ENCODE measurements around the gene GFRA3. TPM values are rescaled to one million over a fixed set of nuclear protein-coding genes. Genes with fewer than 3 reads are reported as not detected.
A peak's percentile ranks its signal among the peaks of the same experiment; 100 is the strongest.
"Not testable (repeated sequence)": the region's sequence is repeated elsewhere in the genome, so short reads cannot be mapped to it uniquely, and the experiment has no call there.

The GFRA3 gene
- polyA plus RNA-seq (2013): 0.05 and 0.14 TPM in 2 replicates

GRCh38 chr5:138274189-138274853 is at the start of gene GFRA3:
Gene GFRA3 (minus strand): TSS chr5:138274621. CDS start chr5:138274424, 197 bp downstream.
- no CpG with 5 or more reads among the region's 62 CpGs for WGBS (ENCODE audit: extremely low coverage, insufficient coverage, insufficient read length)
- no peaks in the 10 kb centered on the region for H3K79me1 ChIP-seq (ENCODE audit: low read length)
- no peak within 1 kb of the TSS for H3K14ac ChIP-seq (ENCODE audit: low read length)
- H2BK5ac ChIP-seq (ENCODE audit: low read depth, low read length, poor library complexity): no peak within 1 kb of the TSS
- H3K79me2 ChIP-seq (ENCODE audit: control insufficient read depth, insufficient read depth, low read length, poor library complexity): no peaks in the 10 kb centered on the region
- peaks cover 14% of the 10 kb centered on the region for H3K27me3 ChIP-seq (ENCODE audit: insufficient read depth, low read length)
- H3K18ac ChIP-seq (ENCODE audit: low read length): no peak within 1 kb of the TSS
- H3K36me3 ChIP-seq (ENCODE audit: control insufficient read depth in 1 of 2, insufficient read depth in 2 of 2, low read length in 2 of 2): no peaks in the 10 kb centered on the region
- H3K4ac ChIP-seq (ENCODE audit: low read depth, low read length): no peak within 1 kb of the TSS
- no peak within 1 kb of the TSS for H4K12ac ChIP-seq (ENCODE audit: low read depth, low read length)
- H3K9me3 ChIP-seq (ENCODE audit: insufficient read depth, low read depth, low read length): no peaks in the 10 kb centered on the region
- H3K4me2 ChIP-seq (ENCODE audit: low read length): peak within 1 kb of the TSS; percentile 73
- no peak within 1 kb of the TSS for H2BK120ac ChIP-seq (ENCODE audit: insufficient read depth, low read length, poor library complexity)
- H2AK5ac ChIP-seq (ENCODE audit: low read length): no peak within 1 kb of the TSS
- H3K27ac ChIP-seq (ENCODE audit: low read depth, low read length): no peak within 1 kb of the TSS
- no peak within 1 kb of the TSS for H4K8ac ChIP-seq (ENCODE audit: low read depth, low read length)
- DNase-seq: no peak
- H3K4me1 ChIP-seq (ENCODE audit: control insufficient read depth in 1 of 2, insufficient read depth in 2 of 2, low read length in 2 of 2): peaks cover 0 to 2% of the 10 kb centered on the region in 2 experiments
- no peak within 1 kb of the TSS for H3K23ac ChIP-seq (ENCODE audit: low read length)
- peak within 1 kb of the TSS; percentile 10 for H3K4me3 ChIP-seq (ENCODE audit: low read depth, low read length)
- no peak within 1 kb of the TSS for H4K91ac ChIP-seq (ENCODE audit: low read depth, low read length)
- no peak within 1 kb of the TSS for H3K9ac ChIP-seq (ENCODE audit: low read length)
- H2BK12ac ChIP-seq (ENCODE audit: low read length): no peak within 1 kb of the TSS
- no peak within 1 kb of the TSS for H2AFZ ChIP-seq (ENCODE audit: insufficient read depth, low read length, poor library complexity)

GRCh38 chr5:138318211-138318610 is 43.8 kb upstream of the GFRA3 start:
- H4K91ac ChIP-seq (ENCODE audit: low read depth, low read length); H2AK5ac ChIP-seq (ENCODE audit: low read length); H2BK120ac ChIP-seq (ENCODE audit: insufficient read depth, low read length, poor library complexity); H2BK12ac ChIP-seq (ENCODE audit: low read length); H2AFZ ChIP-seq (ENCODE audit: insufficient read depth, low read length, poor library complexity); H4K12ac ChIP-seq (ENCODE audit: low read depth, low read length); H3K4ac ChIP-seq (ENCODE audit: low read depth, low read length); H3K9me3 ChIP-seq (ENCODE audit: insufficient read depth, low read depth, low read length); H3K9ac ChIP-seq (ENCODE audit: low read length); H3K27ac ChIP-seq (ENCODE audit: low read depth, low read length); H3K79me2 ChIP-seq (ENCODE audit: control insufficient read depth, insufficient read depth, low read length, poor library complexity); H3K4me3 ChIP-seq (ENCODE audit: low read depth, low read length); H2BK5ac ChIP-seq (ENCODE audit: low read depth, low read length, poor library complexity); DNase-seq; H3K4me2 ChIP-seq (ENCODE audit: low read length); H4K8ac ChIP-seq (ENCODE audit: low read depth, low read length); H3K27me3 ChIP-seq (ENCODE audit: insufficient read depth, low read length); H3K4me1 ChIP-seq (ENCODE audit: control insufficient read depth in 1 of 2, insufficient read depth in 2 of 2, low read length in 2 of 2); H3K14ac ChIP-seq (ENCODE audit: low read length); H3K23ac ChIP-seq (ENCODE audit: low read length); H3K18ac ChIP-seq (ENCODE audit: low read length); H3K79me1 ChIP-seq (ENCODE audit: low read length): not testable (repeated sequence)
- WGBS (ENCODE audit: extremely low coverage, insufficient coverage, insufficient read length): no CpG with 5 or more reads among the region's 4 CpGs
- peaks cover 7 to 12% of the 10 kb centered on the region in 2 experiments for H3K36me3 ChIP-seq (ENCODE audit: control insufficient read depth in 1 of 2, insufficient read depth in 2 of 2, low read length in 2 of 2)

GRCh38 chr5:138316355-138316754 is 41.9 kb upstream of the GFRA3 start:
- no peaks in the 10 kb centered on the region for H3K4me1 ChIP-seq (ENCODE audit: control insufficient read depth in 1 of 2, insufficient read depth in 2 of 2, low read length in 2 of 2)
- H3K23ac ChIP-seq (ENCODE audit: low read length): no peak overlapping the region
- no peaks in the 10 kb centered on the region for H3K27me3 ChIP-seq (ENCODE audit: insufficient read depth, low read length)
- no peak overlapping the region for H2BK12ac ChIP-seq (ENCODE audit: low read length)
- H3K9me3 ChIP-seq (ENCODE audit: insufficient read depth, low read depth, low read length): no peaks in the 10 kb centered on the region
- DNase-seq: no peak
- no peaks in the 10 kb centered on the region for H3K79me1 ChIP-seq (ENCODE audit: low read length)
- H3K4ac ChIP-seq (ENCODE audit: low read depth, low read length): no peak overlapping the region
- H2AK5ac ChIP-seq (ENCODE audit: low read length): no peak overlapping the region
- H3K14ac ChIP-seq (ENCODE audit: low read length): no peak overlapping the region
- H4K12ac ChIP-seq (ENCODE audit: low read depth, low read length): no peak overlapping the region
- H3K4me3 ChIP-seq (ENCODE audit: low read depth, low read length): no peak overlapping the region
- H2AFZ ChIP-seq (ENCODE audit: insufficient read depth, low read length, poor library complexity): no peak overlapping the region
- H3K18ac ChIP-seq (ENCODE audit: low read length): no peak overlapping the region
- WGBS (ENCODE audit: extremely low coverage, insufficient coverage, insufficient read length): no CpG with 5 or more reads among the region's 3 CpGs
- peaks cover 7 to 13% of the 10 kb centered on the region in 2 experiments for H3K36me3 ChIP-seq (ENCODE audit: control insufficient read depth in 1 of 2, insufficient read depth in 2 of 2, low read length in 2 of 2)
- H2BK120ac ChIP-seq (ENCODE audit: insufficient read depth, low read length, poor library complexity): no peak overlapping the region
- H3K9ac ChIP-seq (ENCODE audit: low read length): no peak overlapping the region
- no peak overlapping the region for H4K8ac ChIP-seq (ENCODE audit: low read depth, low read length)
- no peak overlapping the region for H2BK5ac ChIP-seq (ENCODE audit: low read depth, low read length, poor library complexity)
- no peak overlapping the region for H3K27ac ChIP-seq (ENCODE audit: low read depth, low read length)
- no peak overlapping the region for H3K4me2 ChIP-seq (ENCODE audit: low read length)
- no peaks in the 10 kb centered on the region for H3K79me2 ChIP-seq (ENCODE audit: control insufficient read depth, insufficient read depth, low read length, poor library complexity)
- H4K91ac ChIP-seq (ENCODE audit: low read depth, low read length): no peak overlapping the region

GRCh38 chr5:138315751-138316278 is 41.4 kb upstream of the GFRA3 start:
- Histone ChIP-seq H4K8ac (ENCODE audit: low read depth, low read length) (no peak overlapping the region), H3K79me1 (ENCODE audit: low read length) (no peaks in the 10 kb centered on the region), H2BK120ac (ENCODE audit: insufficient read depth, low read length, poor library complexity) (no peak overlapping the region), H3K4me1 (ENCODE audit: control insufficient read depth in 1 of 2, insufficient read depth in 2 of 2, low read length in 2 of 2) (no peaks in the 10 kb centered on the region), H3K18ac (ENCODE audit: low read length) (no peak overlapping the region), H2AK5ac (ENCODE audit: low read length) (no peak overlapping the region), H3K4me3 (ENCODE audit: low read depth, low read length) (no peak overlapping the region), H3K27ac (ENCODE audit: low read depth, low read length) (no peak overlapping the region), H3K27me3 (ENCODE audit: insufficient read depth, low read length) (no peaks in the 10 kb centered on the region), H2BK5ac (ENCODE audit: low read depth, low read length, poor library complexity) (no peak overlapping the region), H3K36me3 (ENCODE audit: control insufficient read depth in 1 of 2, insufficient read depth in 2 of 2, low read length in 2 of 2) (peaks cover 7 to 13% of the 10 kb centered on the region in 2 experiments), H3K9ac (ENCODE audit: low read length) (no peak overlapping the region), H2AFZ (ENCODE audit: insufficient read depth, low read length, poor library complexity) (no peak overlapping the region), H4K12ac (ENCODE audit: low read depth, low read length) (no peak overlapping the region), H3K23ac (ENCODE audit: low read length) (no peak overlapping the region), H3K79me2 (ENCODE audit: control insufficient read depth, insufficient read depth, low read length, poor library complexity) (no peaks in the 10 kb centered on the region), H3K9me3 (ENCODE audit: insufficient read depth, low read depth, low read length) (no peaks in the 10 kb centered on the region), H4K91ac (ENCODE audit: low read depth, low read length) (no peak overlapping the region), H3K4ac (ENCODE audit: low read depth, low read length) (no peak overlapping the region), H3K4me2 (ENCODE audit: low read length) (no peak overlapping the region), H3K14ac (ENCODE audit: low read length) (no peak overlapping the region), H2BK12ac (ENCODE audit: low read length) (no peak overlapping the region)
- no peak for DNase-seq
- WGBS (ENCODE audit: extremely low coverage, insufficient coverage, insufficient read length): no CpG with 5 or more reads among the region's 7 CpGs
